GM10248 (cell line): ENCODE results near the gene MED10.

Source experiments
- CTCF ChIA-PET: fragments of 300-600 bp; sonication (Branson Sonifier 250); formaldehyde crosslinking; extraction: SDS; loops from one replicate; lab custom pipeline; 2021; ENCODE audit warnings: antibody characterized with exemption; lab: Yijun Ruan, JAX
- POLR2A ChIA-PET: fragments of 350-650 bp; sonication (Branson Sonifier 250); formaldehyde crosslinking; extraction: SDS; loops from one replicate; lab custom pipeline; 2020; ENCODE audit warnings: antibody characterized with exemption; lab: Yijun Ruan, JAX
- DNase-seq: peaks from one replicate; pipeline ENCODE4 v3.0.0; 2012; ENCODE audit errors: extremely low spot score
- CTCF ChIP-seq: IDR thresholded peaks from 2 replicates; pipeline ENCODE4 v1.5.1; 2012; ENCODE audit warnings: mild to moderate bottlenecking, low read depth; ENCODE audit errors: extremely low read depth, missing control alignments, control extremely low read depth

MED10 gene

GRCh38 chr5:6355294-6355693, 23.1 kb downstream of the MED10 start:
- CTCF ChIA-PET, result interaction anchor here (1.5 kb wide), 1 partner anchor 17 kb away, joined by 3 read pairs; no protein-coding TSS in a partner anchor
- POLR2A ChIA-PET, result no interaction called here
- no peak for DNase-seq
- TF ChIP-seq CTCF, result no peak

- POLR2A ChIA-PET, result no interaction called here
- CTCF ChIA-PET, result interaction anchor here (1.5 kb wide), 1 partner anchor 18 kb away, joined by 3 read pairs; no protein-coding TSS in a partner anchor
- no peak for TF ChIP-seq CTCF
- DNase-seq, result no peak
These were observed 23.5 kb downstream of the MED10 start for GRCh38 chr5:6354848-6355247.

GRCh38 chr5:6353602-6354302, 24.6 kb downstream of the MED10 start:
- no peak for DNase-seq
- TF ChIP-seq CTCF, result no peak
- ChIA-PET CTCF (interaction anchor here (1.5 kb wide), 1 partner anchor 19 kb away, joined by 3 read pairs; no protein-coding TSS in a partner anchor), POLR2A (no interaction called here)

GRCh38 chr5:6350277-6351090, 27.9 kb downstream of the MED10 start:
- DNase-seq, result no peak
- CTCF ChIA-PET, result interaction anchor here (1.4 kb wide), 1 partner anchor 14 kb away, joined by 3 read pairs; no protein-coding TSS in a partner anchor
- POLR2A ChIA-PET, result no interaction called here
- TF ChIP-seq CTCF, result no peak

- no peak for TF ChIP-seq CTCF
These were observed 29.0 kb downstream of the MED10 start for GRCh38 chr5:6349387-6349786.

GRCh38 chr5:6348476-6349000, 29.8 kb downstream of the MED10 start:
- ChIA-PET CTCF (no interaction called here), POLR2A (no interaction called here)
- no peak for DNase-seq
- no peak for TF ChIP-seq CTCF

More at GRCh38 chr5:6349387-6349786, 29.0 kb downstream of the MED10 start:
- DNase-seq, result no peak
- CTCF ChIA-PET, result no interaction called here
- POLR2A ChIA-PET, result no interaction called here
